Neutrophil (primary cell): ENCODE data around the gene EPX.

Source experiments
- H3K27ac ChIP-seq: fragments of 200-600 bp; sonication (generic); 2 replicates; pipeline ENCODE4 v1.5.1; 2016; ENCODE audit warnings: mild to moderate bottlenecking, moderate library complexity
- H3K27me3 ChIP-seq: fragments of 200-600 bp; sonication (generic); 2 replicates; pipeline ENCODE4 v1.6.0; 2016; ENCODE audit warnings: mild to moderate bottlenecking
- H3K36me3 ChIP-seq: fragments of 200-600 bp; sonication (generic); 2 replicates; pipeline ENCODE4 v1.5.1; 2017
- H3K4me1 ChIP-seq, 2 experiments: fragments of 200-600 bp in 1 of 2; sonication (generic) in 1 of 2; 1 replicate in 1 of 2; 2 replicates in 1 of 2; pipeline versions ENCODE4 v1.5.1 to v1.6.1; 2013 to 2016; ENCODE audit warnings: low read depth in 1 of 2, low read length in 1 of 2, mild to moderate bottlenecking in 1 of 2, moderate library complexity in 1 of 2; ENCODE audit not compliant: control insufficient read depth in 1 of 2, insufficient read depth in 1 of 2
- H3K4me3 ChIP-seq, 2 experiments: fragments of 200-600 bp in 1 of 2; sonication (generic) in 1 of 2; 1 replicate in 1 of 2; 2 replicates in 1 of 2; pipeline ENCODE4 v1.5.1; 2013 to 2016; ENCODE audit warnings: low read depth in 1 of 2, low read length in 1 of 2, mild to moderate bottlenecking in 1 of 2, moderate library complexity in 1 of 2
- H3K9me3 ChIP-seq: fragments of 200-600 bp; sonication (generic); 2 replicates; pipeline ENCODE4 v1.5.1; 2016
- TF ChIP-seq, protein P1 (sequence below): fragments of 200-600 bp; sonication (generic); IDR thresholded peaks from 2 replicates; pipeline ENCODE4 v1.5.1; 2016; ENCODE audit warnings: antibody characterized with exemption

Gene EPX

DNA sequence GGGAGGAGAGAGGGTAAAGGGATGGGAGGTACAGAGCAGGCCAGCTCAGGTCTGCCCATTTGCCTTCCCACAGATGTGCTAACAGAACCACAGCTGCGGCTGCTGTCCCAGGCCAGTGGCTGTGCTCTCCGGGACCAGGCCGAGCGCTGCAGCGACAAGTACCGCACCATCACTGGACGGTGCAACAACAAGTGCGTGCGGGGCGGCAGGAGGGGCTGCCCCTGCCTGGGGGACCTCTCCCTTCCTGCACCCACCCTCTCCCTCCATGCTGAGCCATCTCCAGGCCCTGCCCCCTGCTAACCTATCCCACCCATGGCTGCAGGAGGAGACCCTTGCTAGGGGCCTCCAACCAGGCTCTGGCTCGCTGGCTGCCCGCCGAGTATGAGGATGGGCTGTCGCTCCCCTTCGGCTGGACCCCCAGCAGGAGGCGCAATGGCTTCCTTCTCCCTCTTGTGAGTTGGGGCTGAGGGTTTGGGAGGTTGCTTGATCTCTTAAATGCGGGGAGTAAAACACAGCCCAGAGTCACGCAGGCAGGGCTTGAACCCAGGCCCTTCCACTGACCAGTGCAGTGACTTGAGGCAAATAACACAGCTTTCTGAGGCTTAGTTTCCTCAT lies 1.2 kb downstream of the EPX start:
- TF ChIP-seq, protein P1, sequence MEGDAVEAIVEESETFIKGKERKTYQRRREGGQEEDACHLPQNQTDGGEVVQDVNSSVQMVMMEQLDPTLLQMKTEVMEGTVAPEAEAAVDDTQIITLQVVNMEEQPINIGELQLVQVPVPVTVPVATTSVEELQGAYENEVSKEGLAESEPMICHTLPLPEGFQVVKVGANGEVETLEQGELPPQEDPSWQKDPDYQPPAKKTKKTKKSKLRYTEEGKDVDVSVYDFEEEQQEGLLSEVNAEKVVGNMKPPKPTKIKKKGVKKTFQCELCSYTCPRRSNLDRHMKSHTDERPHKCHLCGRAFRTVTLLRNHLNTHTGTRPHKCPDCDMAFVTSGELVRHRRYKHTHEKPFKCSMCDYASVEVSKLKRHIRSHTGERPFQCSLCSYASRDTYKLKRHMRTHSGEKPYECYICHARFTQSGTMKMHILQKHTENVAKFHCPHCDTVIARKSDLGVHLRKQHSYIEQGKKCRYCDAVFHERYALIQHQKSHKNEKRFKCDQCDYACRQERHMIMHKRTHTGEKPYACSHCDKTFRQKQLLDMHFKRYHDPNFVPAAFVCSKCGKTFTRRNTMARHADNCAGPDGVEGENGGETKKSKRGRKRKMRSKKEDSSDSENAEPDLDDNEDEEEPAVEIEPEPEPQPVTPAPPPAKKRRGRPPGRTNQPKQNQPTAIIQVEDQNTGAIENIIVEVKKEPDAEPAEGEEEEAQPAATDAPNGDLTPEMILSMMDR = no peak
- Histone ChIP-seq H3K27me3 (peaks cover 29% of the 10 kb centered on the region), H3K36me3 (no peaks in the 10 kb centered on the region), H3K4me3 (no peak overlapping the region), H3K9me3 (no peaks in the 10 kb centered on the region), H3K4me1 (no peaks in the 10 kb centered on the region), H3K27ac (no peak overlapping the region)

DNA sequence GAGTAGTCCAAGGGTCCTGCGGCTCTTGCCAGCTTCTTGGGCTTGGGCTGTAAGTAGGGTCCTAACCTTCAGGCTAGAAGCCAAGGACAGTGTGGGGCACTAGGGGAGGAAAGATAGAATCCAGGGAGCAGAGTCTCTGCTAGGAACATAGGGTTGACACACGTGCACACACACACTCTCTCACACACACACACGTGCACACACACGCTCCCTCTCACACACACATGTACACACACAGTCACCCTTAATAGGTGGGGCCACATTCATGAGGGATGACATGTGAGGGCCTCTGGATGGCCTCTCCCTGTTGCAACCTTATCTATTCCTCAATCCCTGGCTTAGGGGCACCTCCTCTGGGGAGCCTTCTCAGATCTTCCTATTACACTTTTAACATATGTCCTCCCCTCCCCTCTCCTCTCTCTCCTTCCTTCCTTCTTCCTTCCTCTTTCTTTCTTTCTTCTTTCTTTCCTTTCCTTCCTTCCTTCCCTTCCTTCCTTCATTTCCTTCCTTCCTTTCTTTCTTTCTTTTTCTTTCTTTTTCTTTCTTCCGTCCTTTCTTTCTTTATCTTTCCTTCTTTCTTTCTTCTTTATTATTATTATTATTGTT lies 3.1 kb downstream of the EPX start:
- H3K4me1 ChIP-seq = no peaks in the 10 kb centered on the region
- H3K9me3 ChIP-seq = no peaks in the 10 kb centered on the region
- TF ChIP-seq, protein P1 = no peak
- no peaks in the 10 kb centered on the region for H3K36me3 ChIP-seq
- no peak overlapping the region for H3K27ac ChIP-seq
- H3K4me3 ChIP-seq = no peak overlapping the region
- peaks cover 22% of the 10 kb centered on the region for H3K27me3 ChIP-seq

GRCh38 chr17:58196610-58197009 lies 4.1 kb downstream of the EPX start:
- no peaks in the 10 kb centered on the region for H3K9me3 ChIP-seq
- TF ChIP-seq, protein P1 = no peak
- no peak overlapping the region for H3K27ac ChIP-seq
- H3K4me3 ChIP-seq = no peak overlapping the region
- no peaks in the 10 kb centered on the region for H3K4me1 ChIP-seq
- peaks cover 17% of the 10 kb centered on the region for H3K27me3 ChIP-seq
- no peaks in the 10 kb centered on the region for H3K36me3 ChIP-seq

GRCh38 chr17:58200024-58200633 lies 7.6 kb downstream of the EPX start:
- TF ChIP-seq, protein P1 = no peak
- Histone ChIP-seq H3K36me3 (no peaks in the 10 kb centered on the region), H3K27me3 (peaks cover 17% of the 10 kb centered on the region), H3K9me3 (no peaks in the 10 kb centered on the region), H3K4me1 (no peaks in the 10 kb centered on the region), H3K27ac (no peak overlapping the region), H3K4me3 (no peak overlapping the region)

GRCh38 chr17:58202859-58203258 lies 10.3 kb downstream of the EPX start:
- H3K9me3 ChIP-seq = no peaks in the 10 kb centered on the region
- TF ChIP-seq, protein P1 = no peak
- H3K4me3 ChIP-seq = no peak overlapping the region
- H3K36me3 ChIP-seq = peaks cover 8% of the 10 kb centered on the region
- H3K27ac ChIP-seq = no peak overlapping the region
- peaks cover 14% of the 10 kb centered on the region for H3K27me3 ChIP-seq
- H3K4me1 ChIP-seq = no peaks in the 10 kb centered on the region
